Airway epithelial cell (primary cell): Measurements from ENCODE around the gene ZC3H12C. TPM values are rescaled to one million over a fixed set of nuclear protein-coding genes. Genes with fewer than 3 reads are reported as not detected.

Experiments used
- total RNA-seq: library from RNA; depleted of rRNA; stranded (reverse); fragments of >200 nt; gene quantifications from 2 replicates; pipeline ENCODE4 v1.2.3, GENCODE V29; 2015

The ZC3H12C gene
- 3.9 and 5.1 TPM in 2 replicates for total RNA-seq

GRCh38 chr11:110092515-110093406, at the start of gene ZC3H12C:
Gene ZC3H12C (plus strand): TSS chr11:110093392. CDS start chr11:110093412, 20 bp downstream.

Other genes with a start within 250 kb of the ZC3H12C start
- gene RDX, start 203.2 kb downstream of the ZC3H12C start, total RNA-seq: 69.4 and 77.2 TPM in 2 replicates